ENCODE data around the gene BFSP1. TPM values are rescaled to one million over a fixed set of nuclear protein-coding genes. Genes with fewer than 3 reads are reported as not detected.
A peak's percentile ranks its signal among the peaks of the same experiment; 100 is the strongest.

The BFSP1 gene
- total RNA-seq, 1 experiment from 2014 or later: 6.1 TPM

- no peak overlapping the region for H3K4me3 ChIP-seq (ENCODE audit: low read depth, low read length, poor library complexity, severe bottlenecking)
Observed at GRCh38 chr20:17556837-17557674, 25.9 kb upstream of the BFSP1 start.

DNA sequence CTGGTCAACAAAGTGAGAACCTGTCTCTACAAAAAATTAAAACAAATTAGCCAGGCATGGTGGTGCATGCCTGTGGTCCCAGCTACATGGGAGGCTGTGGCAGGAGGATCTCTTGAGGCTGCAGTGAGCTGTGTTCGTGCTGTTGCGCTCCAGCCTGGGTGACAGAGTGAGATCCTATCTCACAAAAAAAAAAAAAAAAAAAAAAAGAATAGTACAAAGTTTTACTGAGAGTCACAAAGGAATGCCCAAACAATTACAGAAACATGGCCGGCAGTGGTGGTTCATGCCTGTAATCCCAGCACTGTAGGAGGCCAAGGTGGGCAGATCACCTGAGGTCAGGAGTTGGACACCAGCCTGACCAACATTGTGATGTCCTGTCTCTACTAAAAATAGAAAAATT is 23.9 kb upstream of the BFSP1 start:
- H3K27ac ChIP-seq (ENCODE audit: low read depth, low read length, poor library complexity, severe bottlenecking): no peak overlapping the region
- no TSS peak for BruUV-seq (replicated peaks)
- intact Hi-C loops (cut with micrococcal nuclease; ENCODE audit: unreplicated experiment): no loop called here
- no peaks in the 10 kb centered on the region for H3K9me3 ChIP-seq (ENCODE audit: low read depth, low read length, poor library complexity, severe bottlenecking)
- no peaks in the 10 kb centered on the region for H3K36me3 ChIP-seq (ENCODE audit: insufficient read depth, low read length, poor library complexity, severe bottlenecking)
- ChIA-PET CTCF (interaction anchor here (0.7 kb wide), 1 partner anchor 91 kb away, joined by 3 read pairs; no protein-coding TSS in a partner anchor), POLR2A (ENCODE audit: low non-redundant PET) (interaction anchor here (0.6 kb wide), 1 partner anchor 15 kb away, joined by 6 read pairs; the partner anchor contains the start of gene DSTN)
- no peak for TF ChIP-seq CTCF (conservative IDR thresholded peaks at IDR 0.05; ENCODE audit: low read depth, low read length)
- no peak for TF ChIP-seq EZH2 (IDR thresholded peaks at IDR 0.05; ENCODE audit: borderline replicate concordance, low read depth, low read length, poor library complexity, severe bottlenecking)
- DNase-seq (ENCODE audit: low spot score): no peak
- no peak overlapping the region for H3K4me3 ChIP-seq (ENCODE audit: low read depth, low read length, poor library complexity, severe bottlenecking)
- peaks cover 22% of the 10 kb centered on the region for H3K4me1 ChIP-seq (ENCODE audit: insufficient read depth, low read length, poor library complexity, severe bottlenecking)
- no peaks in the 10 kb centered on the region for H3K27me3 ChIP-seq (replicated peaks; ENCODE audit: insufficient read depth, low read depth, low read length, poor library complexity)

More at GRCh38 chr20:17556837-17557674, 25.9 kb upstream of the BFSP1 start:
- H3K4me1 ChIP-seq (ENCODE audit: insufficient read depth, low read length, poor library complexity, severe bottlenecking): peaks cover 22% of the 10 kb centered on the region
- CTCF ChIA-PET: interaction anchor here (0.9 kb wide), 1 partner anchor 20 kb away, joined by 3 read pairs; no protein-coding TSS in a partner anchor
- no peak for DNase-seq (ENCODE audit: low spot score)
- no TSS peak for BruUV-seq (replicated peaks)
- no peaks in the 10 kb centered on the region for H3K36me3 ChIP-seq (ENCODE audit: insufficient read depth, low read length, poor library complexity, severe bottlenecking)
- no peaks in the 10 kb centered on the region for H3K9me3 ChIP-seq (ENCODE audit: low read depth, low read length, poor library complexity, severe bottlenecking)
- no peaks in the 10 kb centered on the region for H3K27me3 ChIP-seq (replicated peaks; ENCODE audit: insufficient read depth, low read depth, low read length, poor library complexity)
- peak overlapping the region; percentile 37 for H3K27ac ChIP-seq (ENCODE audit: low read depth, low read length, poor library complexity, severe bottlenecking)
- no peak for TF ChIP-seq EZH2 (IDR thresholded peaks at IDR 0.05; ENCODE audit: borderline replicate concordance, low read depth, low read length, poor library complexity, severe bottlenecking)
- TF ChIP-seq CTCF (conservative IDR thresholded peaks at IDR 0.05; ENCODE audit: low read depth, low read length): no peak
- intact Hi-C loops (cut with micrococcal nuclease; ENCODE audit: unreplicated experiment): no loop called here
- POLR2A ChIA-PET (ENCODE audit: low non-redundant PET): no interaction called here

GRCh38 chr20:17549131-17549530 is 18.0 kb upstream of the BFSP1 start:
- Histone ChIP-seq H3K4me3 (ENCODE audit: low read depth, low read length, poor library complexity, severe bottlenecking) (no peak overlapping the region), H3K36me3 (ENCODE audit: insufficient read depth, low read length, poor library complexity, severe bottlenecking) (no peaks in the 10 kb centered on the region), H3K4me1 (ENCODE audit: insufficient read depth, low read length, poor library complexity, severe bottlenecking) (no peaks in the 10 kb centered on the region), H3K27ac (ENCODE audit: low read depth, low read length, poor library complexity, severe bottlenecking) (no peak overlapping the region), H3K27me3 (replicated peaks; ENCODE audit: insufficient read depth, low read depth, low read length, poor library complexity) (no peaks in the 10 kb centered on the region), H3K9me3 (ENCODE audit: low read depth, low read length, poor library complexity, severe bottlenecking) (no peaks in the 10 kb centered on the region)
- TF ChIP-seq CTCF (conservative IDR thresholded peaks at IDR 0.05; ENCODE audit: low read depth, low read length) (no peak), EZH2 (IDR thresholded peaks at IDR 0.05; ENCODE audit: borderline replicate concordance, low read depth, low read length, poor library complexity, severe bottlenecking) (no peak)
- intact Hi-C loops (cut with micrococcal nuclease; ENCODE audit: unreplicated experiment): no loop called here
- BruUV-seq (replicated peaks): no TSS peak
- ChIA-PET CTCF (no interaction called here), POLR2A (ENCODE audit: low non-redundant PET) (no interaction called here)
- DNase-seq (ENCODE audit: low spot score): no peak

Data from A673 (cell line).